ENCODE data around the gene ZMYM2. TPM values are rescaled to one million over a fixed set of nuclear protein-coding genes. Genes with fewer than 3 reads are reported as not detected.

The ZMYM2 gene
- polyA plus RNA-seq, 2 of the 4 experiments (the other 2 are of a cell fraction) = 21.7 to 56.7 TPM

- H3K27ac ChIP-seq = peak overlapping the region; percentile 98 to 99
Observed at GRCh38 chr13:19957320-19958154, 990 bp upstream of the ZMYM2 start.

DNA sequence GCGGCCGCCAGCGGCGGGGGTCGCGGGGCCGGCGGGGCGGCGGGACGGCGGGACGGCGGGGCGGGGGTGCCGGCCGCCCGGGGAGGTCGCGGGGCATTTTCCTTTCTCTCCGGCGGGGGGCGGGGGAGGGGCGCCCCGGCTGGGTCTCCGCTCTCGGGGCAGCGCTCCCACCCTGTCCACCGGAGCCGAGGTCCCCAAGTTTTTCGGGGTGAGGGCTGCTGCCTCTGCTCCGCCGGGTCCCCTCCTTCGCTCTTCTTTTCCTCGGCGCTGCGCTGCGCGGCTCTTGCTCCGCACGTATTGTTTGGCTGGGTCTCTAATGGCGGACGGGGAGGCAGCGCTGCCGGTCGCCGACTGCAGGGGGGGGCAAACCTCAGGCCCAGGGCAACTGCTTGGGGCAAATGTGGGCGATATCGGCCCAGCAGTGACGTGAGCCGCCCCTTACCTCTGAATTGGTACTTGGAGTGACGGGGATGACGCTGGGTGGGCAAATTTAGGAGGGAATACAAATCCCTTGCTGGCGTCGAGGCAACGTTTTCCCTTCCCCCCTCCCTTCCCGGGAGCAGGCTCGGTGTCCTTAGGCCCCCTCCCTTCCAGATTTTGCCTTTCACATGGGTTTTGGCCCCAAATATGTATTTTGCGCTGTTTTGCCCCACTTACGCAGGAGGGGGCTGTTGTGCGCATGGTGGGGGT, 759 bp downstream of the ZMYM2 start:
- TF ChIP-seq PHF8 (IDR thresholded peaks at IDR 0.05; ENCODE audit: borderline replicate concordance, low read depth) = peak; percentile 20; the same call in 1 of the 2 replicates
- TF ChIP-seq EHF (CRISPR knock-in tag; IDR thresholded peaks at IDR 0.05) = no peak
- peak; percentile 15; the same call in 1 of the 2 replicates for TF ChIP-seq POLR2A (IDR thresholded peaks at IDR 0.05; ENCODE audit: low read length)
- no peaks in the 10 kb centered on the region for H3K9me3 ChIP-seq
- FAIRE-seq = no peak
- peak overlapping the region; percentile 99 for H3K4me2 ChIP-seq
- H3K4me1 ChIP-seq = peaks cover 22% of the 10 kb centered on the region; the same call in 2 of the 3 replicates
- H3K4me3 ChIP-seq = peak overlapping the region; percentile 96
- H3K27ac ChIP-seq = peak overlapping the region; percentile 98 to 99
- whole genome bisulfite sequencing (ENCODE audit: missing lambda C conversion rate) = under 1% methylated on average over 16 of the region's 61 CpGs
- peak; percentile 19 to 53; a peak in 5 of 6 replicates for ATAC-seq
- CTCF ChIA-PET = interaction anchor here (0.6 to 1.3 kb wide), 6 partner anchors 9 to 277 kb away, joined by 3 to 14 read pairs (median 4); no protein-coding TSS in a partner anchor
- POLR2A ChIA-PET = interaction anchor here (0.8 to 1.0 kb wide), 3 partner anchors 32 to 202 kb away, joined by 3 read pairs; partner anchors contain the start of genes GJA3 and ZMYM5
- peak; percentile 19 to 35 for DNase-seq (ENCODE audit: low read depth in 1 of 2, low spot score in 1 of 2)

More at GRCh38 chr13:19957320-19958154, 990 bp upstream of the ZMYM2 start:
- CTCF ChIA-PET = interaction anchor here (1.0 to 1.3 kb wide), 2 partner anchors 18 to 30 kb away, joined by 3 to 4 read pairs; no protein-coding TSS in a partner anchor
- no peak for TF ChIP-seq ZNF302 (CRISPR knock-in tag; IDR thresholded peaks at IDR 0.05)
- TF ChIP-seq PHF8 (IDR thresholded peaks at IDR 0.05; ENCODE audit: borderline replicate concordance, low read depth) = peak; percentile 35; the same call in 1 of the 2 replicates
- TF ChIP-seq ESRRA (IDR thresholded peaks at IDR 0.05; ENCODE audit: borderline replicate concordance, low read length) = no peak
- TF ChIP-seq, protein P1, sequence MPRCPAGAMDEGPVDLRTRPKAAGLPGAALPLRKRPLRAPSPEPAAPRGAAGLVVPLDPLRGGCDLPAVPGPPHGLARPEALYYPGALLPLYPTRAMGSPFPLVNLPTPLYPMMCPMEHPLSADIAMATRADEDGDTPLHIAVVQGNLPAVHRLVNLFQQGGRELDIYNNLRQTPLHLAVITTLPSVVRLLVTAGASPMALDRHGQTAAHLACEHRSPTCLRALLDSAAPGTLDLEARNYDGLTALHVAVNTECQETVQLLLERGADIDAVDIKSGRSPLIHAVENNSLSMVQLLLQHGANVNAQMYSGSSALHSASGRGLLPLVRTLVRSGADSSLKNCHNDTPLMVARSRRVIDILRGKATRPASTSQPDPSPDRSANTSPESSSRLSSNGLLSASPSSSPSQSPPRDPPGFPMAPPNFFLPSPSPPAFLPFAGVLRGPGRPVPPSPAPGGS (IDR thresholded peaks at IDR 0.05) = peak; percentile 37; the same call in 1 of the 3 replicates
- TF ChIP-seq MYC (IDR thresholded peaks at IDR 0.05; ENCODE audit: borderline replicate concordance, low read length) = no peak
- TF ChIP-seq E2F6 (IDR thresholded peaks at IDR 0.05; ENCODE audit: borderline replicate concordance, low read depth) = peak; percentile 68; the same call in 1 of the 2 replicates
- peak; percentile 64; the same call in 1 of the 2 replicates for TF ChIP-seq EHMT2 (IDR thresholded peaks at IDR 0.05; ENCODE audit: low read depth)
- TF ChIP-seq, protein P2, sequence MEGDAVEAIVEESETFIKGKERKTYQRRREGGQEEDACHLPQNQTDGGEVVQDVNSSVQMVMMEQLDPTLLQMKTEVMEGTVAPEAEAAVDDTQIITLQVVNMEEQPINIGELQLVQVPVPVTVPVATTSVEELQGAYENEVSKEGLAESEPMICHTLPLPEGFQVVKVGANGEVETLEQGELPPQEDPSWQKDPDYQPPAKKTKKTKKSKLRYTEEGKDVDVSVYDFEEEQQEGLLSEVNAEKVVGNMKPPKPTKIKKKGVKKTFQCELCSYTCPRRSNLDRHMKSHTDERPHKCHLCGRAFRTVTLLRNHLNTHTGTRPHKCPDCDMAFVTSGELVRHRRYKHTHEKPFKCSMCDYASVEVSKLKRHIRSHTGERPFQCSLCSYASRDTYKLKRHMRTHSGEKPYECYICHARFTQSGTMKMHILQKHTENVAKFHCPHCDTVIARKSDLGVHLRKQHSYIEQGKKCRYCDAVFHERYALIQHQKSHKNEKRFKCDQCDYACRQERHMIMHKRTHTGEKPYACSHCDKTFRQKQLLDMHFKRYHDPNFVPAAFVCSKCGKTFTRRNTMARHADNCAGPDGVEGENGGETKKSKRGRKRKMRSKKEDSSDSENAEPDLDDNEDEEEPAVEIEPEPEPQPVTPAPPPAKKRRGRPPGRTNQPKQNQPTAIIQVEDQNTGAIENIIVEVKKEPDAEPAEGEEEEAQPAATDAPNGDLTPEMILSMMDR (IDR thresholded peaks at IDR 0.05) = peak; percentile 45
- peak; percentile 43 for TF ChIP-seq POLR2A (IDR thresholded peaks at IDR 0.05; ENCODE audit: low read length)
- peak; percentile 64 for TF ChIP-seq MAX (IDR thresholded peaks at IDR 0.05)
- TF ChIP-seq KDM5A (IDR thresholded peaks at IDR 0.05) = no peak
- TF ChIP-seq FOSB (CRISPR knock-in tag; IDR thresholded peaks at IDR 0.05) = no peak
- no peak for TF ChIP-seq ZSCAN20 (CRISPR knock-in tag; IDR thresholded peaks at IDR 0.05)
- no peak for TF ChIP-seq MAFK (IDR thresholded peaks at IDR 0.05; ENCODE audit: partially characterized antibody)
- no peak for TF ChIP-seq ZC3H11A (IDR thresholded peaks at IDR 0.05)
- no peak for TF ChIP-seq TP53 (CRISPR knock-in tag; IDR thresholded peaks at IDR 0.05)
- TF ChIP-seq HDAC2 (IDR thresholded peaks at IDR 0.05) = no peak
- no peak for TF ChIP-seq EP300 (IDR thresholded peaks at IDR 0.05)
- no peak for TF ChIP-seq CBX2 (IDR thresholded peaks at IDR 0.05; ENCODE audit: borderline replicate concordance, low read depth)
- TF ChIP-seq JUN (IDR thresholded peaks at IDR 0.05) = peak; percentile 22 to 44; a peak in 2 of 5 replicates
- WGBS (ENCODE audit: missing lambda C conversion rate) = under 1% methylated on average over 18 of the region's 65 CpGs
- FAIRE-seq (peak; percentile 49), DNase-seq (ENCODE audit: low read depth in 1 of 2, low spot score in 1 of 2) (peak; percentile 58 to 91), ATAC-seq (peak; percentile 56 to 67)
- H3K4me1 ChIP-seq = peaks cover 22% of the 10 kb centered on the region; the same call in 2 of the 3 replicates
- peak overlapping the region; percentile 96 for H3K4me3 ChIP-seq
- H3K9me3 ChIP-seq = no peaks in the 10 kb centered on the region
- POLR2A ChIA-PET = interaction anchor here (1.0 kb wide), 1 partner anchor 93 kb away, joined by 3 read pairs; no protein-coding TSS in a partner anchor
- H3K4me2 ChIP-seq = peak overlapping the region; percentile 76

Measured in A549 (cell line).